NCI-H146 (cell line): ENCODE results near the gene ADGRD1.

Experiments
- DNase-seq: peaks from one replicate; lab custom pipeline; 2025; lab: John Stamatoyannopoulos, UW

The ADGRD1 gene

DNA sequence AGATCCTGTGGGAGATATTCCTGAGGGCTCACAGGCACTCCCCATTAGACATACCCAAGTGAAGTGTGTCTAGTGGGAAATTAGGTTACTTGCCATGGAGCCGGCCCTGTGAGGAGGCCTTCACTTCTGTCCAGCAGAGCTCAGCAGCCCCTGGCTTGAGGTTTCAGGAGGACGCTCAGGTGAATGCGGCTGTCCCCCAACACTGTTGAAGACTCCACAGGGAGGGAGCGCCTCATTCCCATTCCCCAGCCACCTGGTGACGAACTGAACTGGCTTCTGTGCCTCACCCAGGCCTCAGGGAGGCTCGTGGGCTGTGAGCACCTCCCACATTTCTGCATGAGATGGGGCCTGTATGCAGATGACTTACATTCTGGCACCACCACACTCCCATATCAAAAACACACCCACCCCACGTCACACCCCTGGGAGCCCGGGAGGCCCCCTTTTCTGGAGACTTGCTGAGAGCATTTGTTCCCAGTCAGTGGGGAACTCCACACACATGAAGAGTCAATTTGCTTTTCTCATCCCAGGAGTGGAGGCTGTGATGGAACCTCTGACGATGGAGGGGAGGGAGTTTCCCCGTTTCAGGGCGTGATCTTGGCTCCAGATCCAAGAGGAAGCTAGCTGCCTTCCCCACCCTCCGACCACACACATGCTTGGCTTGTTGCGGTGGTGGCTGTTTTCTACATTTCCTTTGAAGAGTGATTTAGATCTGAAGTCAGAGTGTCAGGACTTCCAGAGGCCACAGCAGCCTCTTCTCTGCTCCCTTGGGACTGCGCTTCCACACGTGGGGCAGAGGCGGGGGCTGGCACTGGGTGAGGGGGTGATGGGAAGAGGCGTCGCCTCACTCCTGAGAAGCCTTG lies 120.7 kb downstream of the ADGRD1 start:
- DNase-seq: no peak

DNA sequence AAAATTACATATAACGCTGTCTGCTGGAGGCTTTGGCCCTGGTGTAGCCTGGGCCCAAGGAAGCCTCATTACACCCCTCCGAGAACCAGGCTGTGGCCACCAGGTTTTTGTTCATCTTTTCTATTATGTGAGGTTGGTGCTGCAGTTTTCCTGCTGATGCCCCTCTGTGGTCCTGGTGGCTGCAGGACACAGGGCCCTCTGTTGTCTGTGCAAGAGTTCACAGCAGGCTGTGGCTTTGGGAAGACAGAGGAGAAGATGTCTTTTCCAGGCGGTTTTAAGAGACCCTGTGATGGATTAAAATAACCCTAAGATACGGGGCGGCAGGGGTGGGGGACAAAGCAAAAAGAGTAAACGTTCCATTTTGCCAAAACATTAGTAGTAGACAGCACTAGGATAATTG lies 121.5 kb downstream of the ADGRD1 start:
- no peak for DNase-seq

DNA sequence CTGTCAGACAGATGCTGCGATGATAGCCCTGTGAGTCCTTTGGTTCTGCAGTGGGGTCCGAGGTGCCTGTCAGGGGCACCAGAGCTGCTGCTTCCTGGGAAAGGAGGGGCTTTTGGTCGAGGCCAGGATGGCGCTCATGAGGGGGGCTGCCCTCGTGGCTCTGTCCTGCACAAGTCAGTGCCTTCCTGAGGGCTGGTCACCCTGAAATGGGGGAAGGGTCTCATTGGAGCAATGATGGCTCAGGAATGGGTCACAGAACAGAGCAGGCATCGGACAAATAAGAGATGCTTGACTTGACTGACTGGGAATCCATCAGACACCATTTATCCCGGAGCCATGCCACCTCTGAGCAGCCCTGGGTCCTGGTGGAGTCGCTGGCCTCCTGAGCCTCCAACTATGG lies 121.9 kb downstream of the ADGRD1 start:
- no peak for DNase-seq

DNA sequence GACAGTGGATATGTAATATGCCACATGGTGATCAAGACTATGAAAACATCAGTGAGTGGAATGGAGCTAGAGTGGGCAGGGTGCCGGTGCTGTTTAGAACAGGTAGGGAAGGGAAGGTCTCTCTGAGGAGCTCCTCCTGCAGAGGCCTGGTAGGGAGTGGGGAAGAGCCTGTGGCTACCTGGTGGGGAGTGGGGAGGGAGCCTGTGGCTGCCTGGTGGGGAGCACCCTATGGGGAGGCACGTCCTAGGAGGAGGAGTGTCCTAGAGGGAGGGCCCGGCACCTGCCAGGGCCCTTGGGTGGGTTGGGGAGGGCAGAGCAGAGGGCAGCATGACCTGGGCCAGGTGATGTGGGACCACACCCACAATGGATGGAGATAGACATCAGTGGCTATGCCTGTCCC lies 122.6 kb downstream of the ADGRD1 start:
- DNase-seq: no peak

DNA sequence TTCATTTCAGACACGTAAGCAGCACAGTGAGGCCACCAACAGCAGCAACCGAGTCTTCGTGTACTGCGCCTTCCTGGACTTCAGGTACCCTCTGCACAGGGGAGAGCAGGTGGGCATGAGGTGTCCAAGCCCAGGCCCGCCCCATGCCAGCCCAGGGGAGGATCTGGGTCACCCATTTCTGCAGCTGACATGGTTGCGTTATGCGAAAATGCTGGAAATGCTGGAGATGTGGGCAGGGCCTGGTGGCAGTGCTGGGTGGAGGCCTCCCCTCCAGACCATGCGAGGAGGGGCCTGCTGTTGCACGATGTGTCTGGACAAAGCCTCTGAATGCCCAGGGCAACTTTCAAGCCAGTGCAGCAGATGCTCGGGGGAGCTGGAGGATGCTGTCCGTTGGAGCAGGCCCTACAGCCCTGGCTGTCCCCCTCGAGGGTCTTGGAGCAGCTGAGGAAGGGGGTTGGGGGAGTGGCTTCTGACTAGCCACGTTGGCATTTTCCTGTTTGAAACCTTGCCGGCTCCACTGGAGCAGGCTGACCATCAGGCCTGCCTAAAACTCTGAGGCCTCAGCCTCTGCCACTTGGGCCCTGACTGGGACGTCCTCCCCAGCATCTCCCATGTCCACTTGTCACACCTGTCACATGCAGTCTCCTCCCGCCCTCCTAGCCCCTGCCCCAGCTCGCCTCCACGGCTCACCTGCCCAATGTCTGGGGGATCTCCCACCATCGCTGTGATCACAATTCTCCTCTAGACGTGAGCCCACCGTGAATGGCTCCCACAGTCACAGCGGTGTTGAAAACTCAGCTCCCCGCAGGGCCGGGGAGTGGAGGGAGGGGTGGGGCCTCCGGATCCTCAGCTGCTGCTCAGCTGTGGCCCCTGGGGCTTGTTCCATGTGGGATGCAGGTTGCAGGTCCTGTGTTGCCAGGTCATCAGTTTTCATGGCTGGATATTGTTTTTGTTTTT lies 123.4 kb downstream of the ADGRD1 start:
- DNase-seq: no peak

DNA sequence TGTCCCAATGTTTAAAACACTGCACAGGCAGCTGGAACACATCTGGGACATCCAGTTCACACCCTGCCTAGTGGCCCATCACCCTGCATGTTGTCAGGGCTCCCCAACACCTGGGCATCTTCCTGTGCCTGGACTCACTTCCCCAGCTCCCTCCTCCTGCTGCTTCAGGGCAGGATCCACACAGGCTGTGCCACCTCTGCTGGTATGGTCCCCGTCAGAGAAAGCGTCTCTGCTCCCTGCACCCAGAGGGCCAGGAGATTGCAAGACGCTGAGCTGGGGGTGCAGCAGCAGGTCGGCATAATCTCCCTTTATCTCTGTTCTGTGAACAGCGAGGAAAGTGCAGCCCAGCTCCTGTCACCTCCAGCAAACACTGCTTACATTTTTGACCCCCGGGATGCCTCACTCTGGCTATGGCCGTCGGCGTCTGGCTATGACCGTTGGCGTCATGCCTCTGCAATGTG lies 124.3 kb downstream of the ADGRD1 start:
- no peak for DNase-seq

DNA sequence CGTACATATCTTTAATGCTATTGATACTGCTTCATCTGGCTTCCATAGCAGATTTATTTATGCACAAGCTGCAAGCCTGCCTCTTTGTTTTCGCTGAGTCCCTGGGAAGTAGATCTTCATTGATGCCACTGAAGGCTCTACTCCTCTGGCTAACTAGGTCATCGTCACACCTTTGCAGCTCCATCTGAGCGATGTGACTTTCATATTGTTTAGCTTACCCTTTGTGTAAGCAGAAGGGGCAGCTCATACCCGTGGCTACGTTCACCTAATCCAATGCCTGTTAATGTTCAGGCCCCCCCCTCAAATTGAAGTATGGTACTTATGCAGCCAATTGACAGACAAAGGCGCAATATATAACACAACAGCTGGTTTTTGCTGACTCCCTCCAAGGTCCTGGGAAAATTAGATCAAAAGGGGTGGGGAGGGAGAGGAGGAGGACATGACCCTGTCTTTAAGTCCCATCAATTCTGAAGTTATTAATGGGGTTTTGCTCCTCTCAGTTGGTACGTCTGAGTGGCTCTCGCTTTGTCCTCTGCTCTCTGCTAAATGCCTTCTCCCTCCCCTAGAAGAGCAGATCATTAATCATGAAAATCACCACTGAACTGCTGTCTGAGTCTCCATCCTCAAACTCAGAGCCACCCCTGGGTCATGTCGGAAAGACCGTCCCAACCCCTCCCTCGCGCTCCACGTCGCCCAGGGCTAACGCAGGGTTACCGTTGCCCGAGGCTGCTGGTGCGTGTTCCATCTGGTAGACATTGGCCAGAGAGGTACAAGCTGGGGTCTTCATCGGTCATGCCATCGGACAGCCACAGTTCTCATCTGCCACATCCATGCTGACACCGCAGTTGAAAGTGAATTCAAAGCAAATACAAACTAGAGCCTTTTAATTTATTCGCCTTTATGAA lies 128.8 kb downstream of the ADGRD1 start:
- no peak for DNase-seq

DNA sequence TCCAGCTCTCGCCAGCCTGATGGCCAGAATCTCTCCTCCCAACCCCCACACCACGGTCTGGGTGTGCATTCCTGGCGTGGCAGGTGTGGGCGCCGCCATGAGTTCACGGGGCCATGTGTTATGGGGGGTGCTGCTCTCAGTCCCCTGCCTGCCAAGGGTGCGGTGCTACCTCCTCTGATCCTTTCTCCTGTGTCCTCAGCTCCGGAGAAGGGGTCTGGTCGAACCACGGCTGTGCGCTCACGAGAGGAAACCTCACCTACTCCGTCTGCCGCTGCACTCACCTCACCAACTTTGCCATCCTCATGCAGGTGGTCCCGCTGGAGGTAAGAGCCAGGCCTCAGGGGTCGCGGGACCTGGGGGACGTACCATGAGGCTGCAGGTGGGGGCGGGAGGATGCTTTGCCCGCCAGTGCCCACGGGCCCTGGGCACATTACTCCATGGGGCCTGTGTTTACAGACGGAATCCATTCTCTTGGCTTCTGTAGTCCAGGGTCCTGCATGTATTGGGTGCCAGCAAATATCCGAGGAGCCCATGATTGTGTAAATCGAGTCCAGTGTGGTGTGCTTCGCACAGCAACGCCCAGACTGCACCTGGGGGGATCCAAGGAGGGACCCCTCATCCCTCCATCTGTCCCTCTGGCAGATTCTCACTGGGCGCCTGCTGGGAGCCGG lies 130.8 kb downstream of the ADGRD1 start:
- no peak for DNase-seq

DNA sequence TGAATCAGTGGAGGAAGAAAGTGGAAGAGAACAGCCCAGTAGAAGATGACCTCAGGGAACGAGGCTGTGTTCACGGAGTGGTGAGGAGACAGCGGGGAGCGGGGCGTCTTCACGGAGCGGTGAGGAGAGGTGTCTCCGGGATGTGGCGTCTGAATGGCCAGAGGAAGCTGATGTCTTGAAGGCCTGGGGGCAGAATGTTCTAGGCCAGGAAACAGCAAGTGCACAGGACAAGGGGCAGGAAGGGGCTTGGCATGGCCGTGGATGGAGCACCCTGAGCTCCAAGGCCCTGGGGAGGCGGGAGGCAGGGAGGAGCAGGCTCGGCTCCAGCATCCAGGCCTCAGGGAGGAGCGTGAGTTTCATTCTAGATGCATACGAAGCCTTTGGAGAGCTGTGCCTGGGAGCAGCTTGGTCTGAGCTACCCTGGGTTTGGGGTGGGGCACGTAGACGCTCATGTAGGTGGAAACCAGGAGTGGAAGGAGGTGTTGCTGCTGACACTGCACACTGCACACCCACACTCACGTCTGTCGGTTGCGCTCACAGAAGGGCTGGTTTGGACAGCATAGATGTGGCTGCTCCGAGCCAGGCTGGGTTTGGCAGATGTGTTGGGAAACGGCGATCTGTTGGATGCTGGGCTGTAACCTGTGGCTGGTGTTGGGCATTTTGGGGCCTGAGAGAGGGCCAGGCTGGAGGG lies 131.6 kb downstream of the ADGRD1 start:
- DNase-seq: no peak

DNA sequence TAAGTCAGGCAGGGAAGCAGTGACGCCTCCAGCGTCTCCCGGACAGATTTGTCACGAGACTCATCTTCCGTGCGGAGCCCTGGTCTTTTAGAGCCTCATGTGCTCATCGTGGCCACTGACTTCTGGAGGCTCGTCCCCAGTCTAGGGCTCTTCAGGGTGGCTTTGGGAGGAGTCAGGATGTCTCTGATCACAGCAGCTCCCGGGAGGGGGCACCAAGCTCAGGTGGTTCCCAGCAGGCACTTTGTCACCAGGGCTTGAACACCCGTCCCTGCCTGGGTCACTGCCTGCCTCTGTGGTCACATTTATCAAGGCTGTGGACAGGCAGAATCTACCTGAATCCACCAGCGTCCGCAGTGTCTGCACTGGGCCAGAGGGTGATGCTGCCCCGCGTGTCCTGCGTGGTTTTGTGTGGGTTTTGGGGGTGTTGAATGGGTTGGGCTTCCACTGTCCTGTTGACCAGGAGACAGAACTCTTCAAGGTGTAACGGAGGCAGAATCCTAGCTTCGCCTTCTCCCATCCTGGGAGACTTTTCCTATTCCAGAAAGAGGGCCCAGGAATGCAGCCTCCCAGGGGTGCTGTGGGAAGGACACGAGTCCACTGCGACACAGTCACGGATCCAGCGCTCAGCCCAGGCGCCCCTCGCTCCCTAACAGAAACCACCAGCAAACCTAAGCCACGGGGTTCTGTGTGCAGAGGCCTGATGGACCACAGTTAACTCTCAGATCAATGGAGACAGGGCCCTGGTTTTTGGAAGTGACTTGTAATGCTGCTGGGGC lies 132.3 kb downstream of the ADGRD1 start:
- no peak for DNase-seq

DNA sequence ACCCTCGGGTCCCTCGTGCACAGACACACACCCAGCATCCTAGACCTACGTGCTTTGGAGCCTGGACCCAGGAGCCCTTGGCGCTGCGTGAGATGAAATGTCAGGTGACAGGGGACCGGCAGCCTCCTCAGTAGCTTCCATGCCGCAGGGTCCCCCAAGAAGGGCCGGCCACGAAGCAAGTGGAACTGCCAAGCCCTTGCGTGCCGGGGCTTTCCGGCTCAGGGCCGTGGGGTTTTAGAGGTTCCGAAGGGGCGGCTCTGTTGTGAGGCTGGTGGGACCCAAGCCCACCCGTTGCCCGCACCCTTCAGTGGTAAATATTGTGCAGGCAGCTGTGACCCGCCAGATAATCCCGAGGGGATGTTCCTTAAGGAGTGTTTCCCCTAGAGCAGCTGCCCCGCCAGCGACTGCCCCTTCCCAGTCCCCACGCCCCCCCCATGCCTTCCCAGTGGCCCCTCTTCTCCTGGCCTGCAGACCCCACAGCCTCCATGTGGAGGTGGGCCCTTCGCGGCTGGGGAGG lies 133.7 kb downstream of the ADGRD1 start:
- no peak for DNase-seq

DNA sequence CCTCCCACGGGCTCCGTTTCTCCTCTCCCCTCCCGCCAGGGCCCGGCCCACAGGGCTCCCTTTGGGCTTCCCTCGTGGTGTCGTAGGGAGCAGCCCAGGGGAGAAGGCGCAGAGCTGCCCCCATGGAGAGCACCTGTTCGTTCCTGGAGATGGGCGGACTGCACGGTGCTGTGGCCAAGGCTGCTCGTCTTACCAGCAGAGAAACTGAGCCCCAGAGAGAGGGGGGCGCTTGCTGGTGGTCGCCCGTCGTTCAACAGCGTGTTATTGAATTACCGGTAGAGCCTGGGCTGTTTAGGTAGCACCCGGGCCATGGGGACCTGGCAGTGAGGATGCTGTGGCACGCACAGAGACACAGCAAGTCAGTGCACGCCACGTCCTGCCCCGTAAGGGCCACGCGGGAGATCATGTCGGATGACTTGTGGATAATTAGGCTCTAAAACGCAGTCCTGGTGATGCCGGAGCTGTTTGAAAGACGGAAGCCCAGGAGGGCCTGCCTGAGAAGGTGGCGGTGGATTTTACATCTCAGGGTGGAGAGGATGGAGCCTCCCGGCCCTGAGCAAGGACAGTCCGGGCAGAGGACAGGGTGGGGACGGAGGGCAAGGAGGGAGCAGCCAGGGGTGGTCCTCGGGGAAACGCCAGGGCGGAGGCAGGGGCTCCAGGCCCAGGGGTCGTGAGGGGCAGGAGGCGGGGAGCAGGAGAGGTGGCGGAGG lies 134.4 kb downstream of the ADGRD1 start:
- DNase-seq: no peak

DNA sequence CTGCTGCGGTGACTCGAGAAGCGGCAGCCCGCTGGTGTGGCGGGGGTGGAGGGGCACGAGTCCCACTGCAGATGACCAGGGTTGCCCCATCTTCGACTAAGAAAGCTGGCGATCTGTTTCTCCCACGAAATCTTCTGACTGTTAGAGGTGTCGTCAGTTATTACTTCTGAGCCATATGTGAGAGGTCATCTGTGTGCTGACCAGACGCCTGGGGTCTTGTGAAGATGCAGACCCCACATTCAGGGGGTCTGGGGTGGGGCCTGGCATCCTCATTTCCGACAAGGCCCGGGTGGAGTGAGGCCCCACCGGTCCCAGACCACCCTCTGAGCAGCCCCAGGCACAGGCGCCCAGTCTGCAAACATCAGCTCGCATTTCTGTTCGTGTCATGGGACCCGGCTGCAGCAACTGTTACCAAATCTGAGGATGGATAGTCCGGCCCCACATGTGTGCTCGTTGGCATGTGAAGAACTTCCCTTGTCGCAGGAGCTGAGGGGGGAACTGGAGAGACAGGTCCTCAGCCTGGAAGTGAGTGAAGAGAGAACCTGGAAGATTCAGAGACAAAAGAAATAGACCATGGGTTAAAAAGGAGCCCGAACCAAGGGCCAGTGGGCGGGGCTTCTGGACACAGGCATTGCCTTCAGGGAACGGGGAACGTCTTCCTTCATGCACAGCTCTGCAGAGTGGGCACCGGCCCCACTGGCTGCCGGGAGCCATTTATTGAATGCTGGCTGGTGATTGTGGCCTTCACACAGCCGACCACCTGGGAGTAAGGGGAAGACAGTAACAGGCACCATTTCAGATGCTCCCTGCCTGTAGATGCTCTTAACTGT lies 135.2 kb downstream of the ADGRD1 start:
- no peak for DNase-seq

DNA sequence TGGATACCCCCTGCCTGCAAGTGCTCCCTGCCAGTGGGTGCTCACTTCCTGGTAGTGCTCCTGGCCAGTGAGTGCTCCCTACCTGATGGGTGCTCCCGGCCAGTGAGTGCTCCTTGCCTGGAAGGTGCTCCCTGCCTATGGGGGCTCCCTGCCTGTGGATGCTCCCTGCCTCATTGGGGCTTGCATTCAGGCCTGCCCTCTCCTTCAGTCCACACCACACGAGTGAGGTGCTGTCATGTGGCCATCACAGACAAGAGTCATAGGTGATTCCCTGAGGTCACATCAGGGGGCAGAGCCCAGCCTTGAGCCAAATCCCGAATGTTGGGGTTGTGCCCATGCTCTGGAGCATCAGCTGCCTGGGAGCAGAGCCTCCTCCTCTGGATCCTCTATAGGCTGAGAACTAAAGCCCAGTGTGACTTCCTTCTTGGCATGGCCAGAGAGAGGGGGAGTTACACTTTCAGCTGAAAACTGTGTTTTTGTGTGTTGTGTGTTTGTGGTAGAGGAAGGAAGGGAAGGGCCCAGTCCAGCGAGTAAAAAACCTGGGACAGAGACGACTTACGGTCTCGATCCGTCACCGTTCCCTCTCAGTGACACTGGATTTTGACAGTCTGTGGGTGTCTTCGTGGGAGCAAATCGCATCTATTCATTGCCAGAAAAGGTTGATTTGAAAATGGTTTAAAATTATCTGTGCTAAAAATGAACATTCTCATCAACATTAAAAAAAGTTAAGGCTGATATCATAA lies 136.0 kb downstream of the ADGRD1 start:
- no peak for DNase-seq

DNA sequence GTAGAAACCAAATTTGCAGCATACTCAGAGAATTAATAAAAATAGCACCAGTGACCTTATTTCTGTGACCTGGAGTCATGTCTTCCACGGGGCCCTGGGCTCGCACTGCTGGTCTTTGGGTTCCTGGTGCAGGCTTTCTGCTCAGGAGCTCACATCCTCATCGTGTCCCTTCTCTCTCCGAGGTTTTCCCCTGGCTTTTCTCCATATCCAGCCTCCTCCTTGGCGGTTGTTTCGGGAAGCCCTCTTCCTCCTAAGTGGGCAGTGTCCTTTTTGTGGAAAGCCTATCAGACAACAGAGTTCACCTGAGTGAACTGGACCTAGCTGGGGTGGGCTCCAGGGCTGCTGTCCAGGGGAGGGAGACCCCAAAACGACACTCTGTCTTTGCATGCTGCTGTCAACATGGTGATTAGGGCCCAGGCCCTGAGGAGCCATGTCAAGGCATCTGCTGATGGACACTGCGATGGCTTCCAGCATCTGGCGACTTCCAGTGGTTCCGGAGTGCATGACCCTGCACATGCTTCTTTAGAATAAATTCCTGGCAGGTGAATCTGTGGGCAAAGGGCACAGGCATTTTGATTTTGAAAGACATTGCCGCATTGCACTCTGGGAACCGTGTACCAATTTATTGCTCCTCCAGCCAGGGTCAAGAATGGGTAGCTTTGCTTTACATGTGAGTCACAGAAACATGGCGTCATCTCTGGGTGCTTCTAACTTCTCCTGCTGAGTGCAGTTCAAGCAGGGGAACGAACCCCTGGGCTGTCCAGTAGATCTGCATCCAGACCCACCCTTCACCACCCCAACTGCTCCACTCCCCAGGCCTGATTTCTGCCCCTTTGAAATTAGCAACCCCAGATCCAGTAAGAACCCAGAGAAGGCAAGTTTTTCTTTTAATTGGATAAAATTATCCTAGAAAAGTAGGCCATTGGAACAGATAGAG lies 136.8 kb downstream of the ADGRD1 start:
- no peak for DNase-seq

DNA sequence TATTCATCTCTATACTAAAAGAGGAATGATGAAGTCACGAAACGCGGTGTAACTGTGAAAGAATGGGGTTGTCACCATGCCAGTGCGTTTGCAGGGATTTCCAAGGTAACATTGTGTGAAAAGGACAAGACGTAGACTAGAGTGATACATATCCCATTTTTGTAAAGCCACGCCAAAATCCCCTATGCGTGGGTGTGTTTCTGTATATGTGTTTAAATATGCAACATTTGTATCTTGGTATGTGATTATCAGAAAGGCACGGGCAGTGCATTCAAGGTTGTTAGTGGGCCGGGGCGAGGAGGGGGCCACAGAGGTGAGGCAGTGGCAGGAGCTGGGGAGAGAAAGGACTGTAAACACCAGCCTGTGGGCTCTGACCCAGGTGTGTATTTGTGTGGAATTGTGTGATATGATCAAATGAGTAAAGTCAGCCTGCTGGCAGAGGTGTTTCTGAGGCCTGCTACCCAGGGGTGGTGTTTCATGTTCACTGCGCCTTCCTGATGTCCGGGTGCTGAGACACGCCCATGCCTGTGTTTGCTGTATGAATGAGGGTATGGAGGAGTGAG lies 137.8 kb downstream of the ADGRD1 start:
- DNase-seq: no peak
